Keratinocyte (primary cell): Measurements from ENCODE around the gene GHRL. TPM values are rescaled to one million over a fixed set of nuclear protein-coding genes. Genes with fewer than 3 reads are reported as not detected.

Experiments
- DNase-seq: peaks from one replicate; pipeline ENCODE4 v3.0.0-alpha.2; 2011; ENCODE audit warnings: low read depth, missing footprints, low spot score
- FAIRE-seq: peaks from 2 replicates; lab custom pipeline; 2011; peaks lifted over from hg19 to GRCh38; lab: Jason Lieb, UNC
- H2AFZ ChIP-seq: 2 replicates; pipeline ENCODE4 v1.6.0; 2012; ENCODE audit warnings: low read length, control low read depth, inconsistent platforms; ENCODE audit not compliant: control insufficient read depth
- H3K27ac ChIP-seq: 2 replicates; pipeline ENCODE4 v1.5.1; 2011; ENCODE audit warnings: low read length; ENCODE audit not compliant: control insufficient read depth, insufficient read depth
- H3K27me3 ChIP-seq: 3 replicates; pipeline ENCODE4 v1.6.0; 2011; ENCODE audit warnings: low read length; ENCODE audit not compliant: control insufficient read depth, insufficient read depth; ENCODE audit errors: extremely low read depth
- H3K36me3 ChIP-seq, 2 experiments: 2 replicates in 1 of 2; 3 replicates in 1 of 2; pipeline ENCODE4 v1.5.1; 2011; ENCODE audit warnings: low read length in 2 of 2, mild to moderate bottlenecking in 1 of 2; ENCODE audit not compliant: control insufficient read depth in 2 of 2, insufficient read depth in 2 of 2; ENCODE audit errors: extremely low read depth in 1 of 2
- H3K4me1 ChIP-seq: 3 replicates; pipeline ENCODE4 v1.5.1; 2011; ENCODE audit warnings: low read length; ENCODE audit not compliant: control insufficient read depth, insufficient read depth; ENCODE audit errors: extremely low read depth
- H3K4me2 ChIP-seq: 3 replicates; pipeline ENCODE4 v1.6.0; 2011; ENCODE audit warnings: low read depth, low read length; ENCODE audit not compliant: control insufficient read depth, insufficient read depth; ENCODE audit errors: extremely low read depth
- H3K4me3 ChIP-seq, 3 experiments: fragments of 200-600 bp in 1 of 3; sonication (generic) in 1 of 3; 2 replicates in 2 of 3; 3 replicates in 1 of 3; pipeline ENCODE4 v1.5.1; 2011 to 2016; ENCODE audit warnings: low read length in 3 of 3, mild to moderate bottlenecking in 3 of 3, control low read depth in 2 of 3, inconsistent platforms in 1 of 3, low read depth in 1 of 3, mixed read lengths in 1 of 3, mixed run types in 1 of 3, moderate library complexity in 1 of 3; ENCODE audit not compliant: control insufficient read depth in 2 of 3, insufficient read depth in 2 of 3; ENCODE audit errors: extremely low read depth in 1 of 3
- H3K79me2 ChIP-seq: 2 replicates; pipeline ENCODE4 v1.6.0; 2012; ENCODE audit warnings: low read length; ENCODE audit not compliant: control insufficient read depth, insufficient read depth
- H3K9ac ChIP-seq: 3 replicates; pipeline ENCODE4 v1.6.0; 2011; ENCODE audit warnings: low read length; ENCODE audit not compliant: control insufficient read depth, insufficient read depth; ENCODE audit errors: extremely low read depth
- H3K9me1 ChIP-seq: 3 replicates; pipeline ENCODE4 v1.6.0; 2011; ENCODE audit warnings: low read length; ENCODE audit not compliant: control insufficient read depth, insufficient read depth; ENCODE audit errors: extremely low read depth
- H3K9me3 ChIP-seq: 2 replicates; pipeline ENCODE4 v1.5.1; 2012; ENCODE audit warnings: low read depth, low read length; ENCODE audit not compliant: control insufficient read depth
- H4K20me1 ChIP-seq: 3 replicates; pipeline ENCODE4 v1.6.0; 2011; ENCODE audit warnings: low read length; ENCODE audit not compliant: control insufficient read depth, insufficient read depth; ENCODE audit errors: extremely low read depth
- CTCF ChIP-seq, 3 experiments: IDR thresholded peaks in 1 of 3; conservative IDR thresholded peaks in 1 of 3; optimal IDR thresholded peaks in 1 of 3; 2 replicates in 2 of 3; 3 replicates in 1 of 3; pipeline versions ENCODE3 to v1.5.1; 2011; ENCODE audit warnings: low read length in 3 of 3, mild to moderate bottlenecking in 3 of 3, moderate library complexity in 2 of 3, control low read depth in 1 of 3, inconsistent platforms in 1 of 3; ENCODE audit not compliant: insufficient read depth in 2 of 3; ENCODE audit errors: extremely low read depth in 1 of 3
- EZH2 ChIP-seq: IDR thresholded peaks from one replicate; pipeline ENCODE4 v1.6.1; 2012; ENCODE audit warnings: inconsistent platforms, mild to moderate bottlenecking, low read length, moderate library complexity
- dilution Hi-C: fragments of 300-500 bp; cut with MboI; formaldehyde crosslinking; loops from one replicate; pipeline ENCODE4 v1.7.0; 2020; ENCODE audit warnings: low sequenced_read_pairs; ENCODE audit not compliant: extremely low pct_ligation_motif_present
- polyA plus RNA-seq, 5 experiments: library from polyadenylated mRNA; depleted of rRNA in 3 of 5; stranded (reverse) in 3 of 5; stranded (forward) in 1 of 5; unstranded in 1 of 5; fragments of >200 nt; gene quantifications; 1 replicate in 1 of 5; 2 replicates in 3 of 5; 3 replicates in 1 of 5; pipeline versions ENCODE4 v1.2.1 to v1.2.3, GENCODE V29; 2011 to 2012; ENCODE audit warnings: missing spikeins in 2 of 5, low read depth in 1 of 5, low replicate concordance in 1 of 5

The GHRL gene
- polyA plus RNA-seq, 1 donor (not counting 4 experiments of a cell fraction or from before 2014, with no cell fraction given), result not detected

- H3K9ac ChIP-seq, result no peak overlapping the region
- H3K4me3 ChIP-seq, result no peak overlapping the region
- no peaks in the 10 kb centered on the region for H3K36me3 ChIP-seq
- no peaks in the 10 kb centered on the region for H3K9me3 ChIP-seq
- no peak overlapping the region for H3K27ac ChIP-seq
- H3K4me2 ChIP-seq, result no peak overlapping the region
- TF ChIP-seq CTCF (optimal IDR thresholded peaks at IDR 0.05 in 1 of 3, IDR thresholded peaks at IDR 0.05 in 1 of 3, conservative IDR thresholded peaks at IDR 0.05 in 1 of 3; ENCODE audit: extremely low read depth in 1 of 3, insufficient read depth in 2 of 3, low read length in 3 of 3) (no peak), EZH2 (no peak)
- H3K27me3 ChIP-seq, result peaks cover 51% of the 10 kb centered on the region
- H3K9me1 ChIP-seq, result no peaks in the 10 kb centered on the region
- no peaks in the 10 kb centered on the region for H3K79me2 ChIP-seq
- no peak overlapping the region for H2AFZ ChIP-seq
- dilution Hi-C loops, result no loop called here
- peaks cover 2% of the 10 kb centered on the region for H4K20me1 ChIP-seq
- no peaks in the 10 kb centered on the region for H3K4me1 ChIP-seq
- FAIRE-seq (no peak), DNase-seq (no peak)
These were observed 40.0 kb upstream of the GHRL start for GRCh38 chr3:10332481-10333348.

GRCh38 chr3:10331320-10331719 lies 38.6 kb upstream of the GHRL start:
- no peak overlapping the region for H3K9ac ChIP-seq
- no peaks in the 10 kb centered on the region for H3K9me1 ChIP-seq
- peaks cover 2% of the 10 kb centered on the region for H4K20me1 ChIP-seq
- dilution Hi-C loops, result no loop called here
- no peak overlapping the region for H2AFZ ChIP-seq
- peaks cover 47% of the 10 kb centered on the region for H3K27me3 ChIP-seq
- H3K9me3 ChIP-seq, result no peaks in the 10 kb centered on the region
- H3K4me1 ChIP-seq, result no peaks in the 10 kb centered on the region
- FAIRE-seq (no peak), DNase-seq (no peak)
- TF ChIP-seq EZH2 (no peak), CTCF (optimal IDR thresholded peaks at IDR 0.05 in 1 of 3, IDR thresholded peaks at IDR 0.05 in 1 of 3, conservative IDR thresholded peaks at IDR 0.05 in 1 of 3; ENCODE audit: extremely low read depth in 1 of 3, insufficient read depth in 2 of 3, low read length in 3 of 3) (no peak)
- H3K36me3 ChIP-seq, result no peaks in the 10 kb centered on the region
- H3K79me2 ChIP-seq, result no peaks in the 10 kb centered on the region
- H3K27ac ChIP-seq, result no peak overlapping the region
- H3K4me2 ChIP-seq, result no peak overlapping the region
- no peak overlapping the region for H3K4me3 ChIP-seq
